Amniotic epithelial cell (primary cell): ENCODE results near the gene ZNF32.
A peak's percentile ranks its signal among the peaks of the same experiment; 100 is the strongest.
"Not testable (repeated sequence)": the region's sequence is repeated elsewhere in the genome, so short reads cannot be mapped to it uniquely, and the experiment has no call there.

ENCODE experiments used
- DNase-seq: peaks from one replicate; pipeline ENCODE4 v3.0.0-alpha.2; 2010; ENCODE audit warnings: low read depth

The ZNF32 gene

GRCh38 chr10:43627942-43628341 is 20.7 kb downstream of the ZNF32 start:
- no peak for DNase-seq

- peak; percentile 27 for DNase-seq
Observed at GRCh38 chr10:43623351-43623750, 25.3 kb downstream of the ZNF32 start.

- no peak for DNase-seq
Observed at GRCh38 chr10:43622038-43622437, 26.6 kb downstream of the ZNF32 start.

GRCh38 chr10:43619368-43619767 is 29.3 kb downstream of the ZNF32 start:
- no peak for DNase-seq

GRCh38 chr10:43616697-43617370 is 31.8 kb downstream of the ZNF32 start:
- no peak for DNase-seq

- peak; percentile 64 for DNase-seq
Observed at GRCh38 chr10:43610636-43611035, 38.0 kb downstream of the ZNF32 start.

- no peak for DNase-seq
Observed at GRCh38 chr10:43607199-43607573, 41.5 kb downstream of the ZNF32 start.

GRCh38 chr10:43606323-43607198 is 42.1 kb downstream of the ZNF32 start, which contains the start of gene ZNF485:
Gene ZNF485 (plus strand): TSS chr10:43606438. CDS start chr10:43607051, 613 bp downstream.
- DNase-seq = peak; percentile 65

- DNase-seq = no peak
Observed at GRCh38 chr10:43605850-43606322, 42.8 kb downstream of the ZNF32 start.

- DNase-seq = not testable (repeated sequence)
Observed at GRCh38 chr10:43601576-43601975, 47.1 kb downstream of the ZNF32 start.

- no peak for DNase-seq
Observed at GRCh38 chr10:43599333-43599732, 49.3 kb downstream of the ZNF32 start.

GRCh38 chr10:43598446-43598845 is 50.2 kb downstream of the ZNF32 start:
- DNase-seq = peak; percentile 18

- no peak for DNase-seq
Observed at GRCh38 chr10:43596546-43596945, 52.1 kb downstream of the ZNF32 start.

- DNase-seq = no peak
Observed at GRCh38 chr10:43595739-43596298, 52.9 kb downstream of the ZNF32 start.

GRCh38 chr10:43594944-43595589 is 53.6 kb downstream of the ZNF32 start:
- DNase-seq = peak; percentile 51
